ENCODE data around the gene HEXD.

DNA sequence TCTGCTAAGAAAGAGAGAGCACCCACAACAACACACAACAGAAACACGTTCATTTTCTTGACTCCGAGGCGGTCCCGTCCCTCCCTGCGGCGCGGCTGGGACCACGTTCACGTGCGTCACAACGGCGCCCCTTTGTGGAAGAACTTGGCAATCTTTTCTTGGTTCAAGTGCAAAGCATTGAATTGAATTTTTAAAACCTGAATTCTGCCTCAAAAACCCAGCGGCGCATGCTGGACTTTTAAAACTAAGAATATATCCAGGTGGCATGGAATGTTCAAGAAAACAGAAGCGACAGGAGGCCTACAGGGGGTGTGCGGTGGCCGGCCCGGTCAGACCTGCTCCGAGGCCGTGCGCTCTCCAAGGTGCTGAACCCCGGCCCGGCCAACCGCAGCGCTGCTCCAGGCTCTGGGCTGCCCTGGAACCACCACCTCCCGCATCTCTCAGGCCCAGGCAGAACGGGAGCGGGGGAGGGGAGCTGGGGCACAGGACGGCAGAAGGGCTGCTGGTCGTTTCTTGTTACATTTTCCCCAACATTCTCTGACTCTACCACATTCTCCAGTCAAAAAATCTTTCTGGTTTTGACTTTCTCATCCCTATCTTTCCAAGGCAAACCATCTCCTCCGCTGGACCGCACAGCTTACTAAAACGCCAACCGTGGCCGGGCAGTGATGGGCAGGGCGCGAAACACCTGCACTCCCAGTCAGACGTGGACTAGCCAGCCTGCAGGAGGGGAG, 3.4 kb upstream of the HEXD start:
- TF ChIP-seq, protein P1, sequence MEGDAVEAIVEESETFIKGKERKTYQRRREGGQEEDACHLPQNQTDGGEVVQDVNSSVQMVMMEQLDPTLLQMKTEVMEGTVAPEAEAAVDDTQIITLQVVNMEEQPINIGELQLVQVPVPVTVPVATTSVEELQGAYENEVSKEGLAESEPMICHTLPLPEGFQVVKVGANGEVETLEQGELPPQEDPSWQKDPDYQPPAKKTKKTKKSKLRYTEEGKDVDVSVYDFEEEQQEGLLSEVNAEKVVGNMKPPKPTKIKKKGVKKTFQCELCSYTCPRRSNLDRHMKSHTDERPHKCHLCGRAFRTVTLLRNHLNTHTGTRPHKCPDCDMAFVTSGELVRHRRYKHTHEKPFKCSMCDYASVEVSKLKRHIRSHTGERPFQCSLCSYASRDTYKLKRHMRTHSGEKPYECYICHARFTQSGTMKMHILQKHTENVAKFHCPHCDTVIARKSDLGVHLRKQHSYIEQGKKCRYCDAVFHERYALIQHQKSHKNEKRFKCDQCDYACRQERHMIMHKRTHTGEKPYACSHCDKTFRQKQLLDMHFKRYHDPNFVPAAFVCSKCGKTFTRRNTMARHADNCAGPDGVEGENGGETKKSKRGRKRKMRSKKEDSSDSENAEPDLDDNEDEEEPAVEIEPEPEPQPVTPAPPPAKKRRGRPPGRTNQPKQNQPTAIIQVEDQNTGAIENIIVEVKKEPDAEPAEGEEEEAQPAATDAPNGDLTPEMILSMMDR (IDR thresholded peaks at IDR 0.05), result peak; percentile 41 to 87 (median 74)
- TF ChIP-seq POLR2A (IDR thresholded peaks at IDR 0.05), result no peak
